Activated CD4-positive, alpha-beta T cell treated with anti-CD3 and anti-CD28 coated beads, Interleukin-2, Interleukin-6, amounts not matched to agents 100 ng/mL and 50 ng/mL, durations not matched to agents 16 hours and 8 hours (primary cell): ENCODE data around the gene DAP.
"Not testable (repeated sequence)": the region's sequence is repeated elsewhere in the genome, so short reads cannot be mapped to it uniquely, and the experiment has no call there.

Experiments
- DNase-seq: peaks from one replicate; pipeline ENCODE4 v3.0.0-alpha.2; 2020

Gene DAP

GRCh38 chr5:10648806-10649665 is 112.0 kb downstream of the DAP start:
- no peak for DNase-seq

GRCh38 chr5:10647640-10648039 is 113.4 kb downstream of the DAP start:
- DNase-seq, result no peak

- DNase-seq, result no peak
Measured at GRCh38 chr5:10645671-10646070, 115.4 kb downstream of the DAP start.

GRCh38 chr5:10645146-10645545 is 115.9 kb downstream of the DAP start:
- DNase-seq, result peak; percentile 27

GRCh38 chr5:10644192-10644591 is 116.8 kb downstream of the DAP start:
- no peak for DNase-seq

GRCh38 chr5:10642367-10642766 is 118.7 kb downstream of the DAP start:
- DNase-seq, result no peak

- DNase-seq, result no peak
Measured at GRCh38 chr5:10639846-10640368, 121.1 kb downstream of the DAP start.

- not testable (repeated sequence) for DNase-seq
Measured at GRCh38 chr5:10638723-10639122, 122.3 kb downstream of the DAP start.

GRCh38 chr5:10637944-10638343 is 123.1 kb downstream of the DAP start:
- no peak for DNase-seq

GRCh38 chr5:10636363-10637142 is 124.5 kb downstream of the DAP start:
- no peak for DNase-seq

- DNase-seq, result peak; percentile 27
Measured at GRCh38 chr5:10635867-10636350, 125.1 kb downstream of the DAP start.

GRCh38 chr5:10635257-10635866 is 125.7 kb downstream of the DAP start:
- peak; percentile 93 for DNase-seq

- DNase-seq, result no peak
Measured at GRCh38 chr5:10634562-10634961, 126.5 kb downstream of the DAP start.

- DNase-seq, result peak; percentile 13
Measured at GRCh38 chr5:10634050-10634449, 127.0 kb downstream of the DAP start.

- DNase-seq, result peak; percentile 47
Measured at GRCh38 chr5:10633271-10634049, 127.6 kb downstream of the DAP start.

- DNase-seq, result peak; percentile 80
Measured at GRCh38 chr5:10632110-10632761, 128.8 kb downstream of the DAP start.

- DNase-seq, result no peak
Measured at GRCh38 chr5:10631316-10631996, 129.6 kb downstream of the DAP start.

- DNase-seq, result not testable (repeated sequence)
Measured at GRCh38 chr5:10630744-10631143, 130.3 kb downstream of the DAP start.

GRCh38 chr5:10630126-10630525 is 130.9 kb downstream of the DAP start:
- no peak for DNase-seq

GRCh38 chr5:10629682-10630081 is 131.4 kb downstream of the DAP start:
- no peak for DNase-seq
